Esophagus muscularis mucosa (tissue), 3 donors: Measurements from ENCODE around the gene PDGFD.

Experiments
- CTCF ChIP-seq, 3 experiments: fragments of 200-600 bp in 2 of 3; fragments of 450-650 bp in 1 of 3; sonication (generic) in 2 of 3; IDR thresholded peaks; one replicate each; pipeline ENCODE4 v1.5.1; 2017 to 2019; ENCODE audit warnings: antibody characterized with exemption in 3 of 3, mild to moderate bottlenecking in 2 of 3, moderate library complexity in 1 of 3
- EP300 ChIP-seq: sonication (generic); formaldehyde crosslinking; IDR thresholded peaks from one replicate; pipeline ENCODE4 v1.6.1; 2017; ENCODE audit warnings: antibody characterized with exemption

DNA sequence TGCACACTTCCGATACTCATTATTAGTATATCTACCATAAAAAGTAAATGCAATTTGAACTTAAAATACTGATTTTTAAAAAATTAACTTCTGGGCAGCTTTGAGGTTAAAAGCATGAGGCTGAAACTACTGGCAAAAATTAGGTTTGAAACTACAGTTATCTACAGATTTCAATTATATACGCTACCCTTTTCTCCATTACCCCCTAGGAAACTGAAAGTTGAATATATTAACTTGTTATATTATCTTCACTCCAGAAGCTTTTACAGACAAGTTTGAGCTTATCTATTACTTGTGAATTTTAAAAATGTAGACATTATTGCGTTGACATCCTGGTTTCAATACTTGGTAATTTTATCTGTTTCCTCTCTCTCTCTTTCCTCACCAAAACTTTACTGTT lies 224.3 kb downstream of the PDGFD start:
- no peak for TF ChIP-seq CTCF (IDR thresholded peaks at IDR 0.05)
- TF ChIP-seq EP300: no peak
